Measurements from ENCODE around the gene GRWD1. TPM values are rescaled to one million over a fixed set of nuclear protein-coding genes. Genes with fewer than 3 reads are reported as not detected.

GRWD1 gene
- polyA plus RNA-seq, 4 donors: 5.6 to 19.5 (median 12.8) TPM

DNA sequence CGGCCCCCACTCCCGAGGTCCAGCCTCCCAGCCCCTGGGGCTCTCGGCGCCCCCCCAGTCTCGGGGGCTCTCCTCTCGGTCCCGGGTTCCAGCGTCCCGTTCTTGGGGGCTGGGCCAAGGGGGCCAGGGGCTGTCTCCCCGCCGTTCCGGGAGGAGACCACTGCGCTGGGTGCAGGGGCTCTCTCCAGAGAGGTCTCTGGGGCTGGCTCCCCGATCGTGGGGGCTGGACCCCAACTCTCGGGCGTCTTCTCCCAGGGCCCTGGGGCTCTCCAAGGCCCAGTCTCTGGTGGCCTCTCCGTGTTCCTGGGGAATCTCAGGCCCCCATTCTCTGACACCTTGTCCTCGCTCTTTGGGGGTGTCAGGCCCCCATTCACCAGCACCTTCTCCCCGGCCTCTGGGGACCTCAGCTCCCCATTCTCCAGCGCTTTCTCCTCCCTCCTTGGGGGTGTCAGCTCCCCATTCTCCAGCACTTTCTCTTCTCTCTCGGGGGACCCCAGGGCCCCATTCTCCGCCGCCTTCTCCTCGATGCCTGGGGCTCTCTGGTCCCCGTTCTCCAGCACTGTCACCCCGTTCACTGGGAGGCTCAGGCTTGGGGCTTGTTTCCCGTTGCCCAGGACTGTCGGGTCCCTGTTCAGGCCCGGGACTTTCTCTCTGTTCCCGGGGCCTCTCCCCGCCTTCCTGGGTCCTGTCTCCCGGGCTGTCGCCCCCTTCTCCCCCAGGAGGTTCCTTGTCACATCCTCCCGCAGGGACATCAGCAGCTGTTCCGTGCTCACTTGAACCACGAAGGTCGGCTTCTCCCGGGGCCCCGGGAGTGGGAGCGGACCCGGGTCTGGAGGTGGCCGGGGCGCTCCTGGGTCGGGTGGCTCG, 52.2 kb downstream of the GRWD1 start:
- no peak for FAIRE-seq
- DNase-seq: no peak
- H3K36me3 ChIP-seq (ENCODE audit: control insufficient read depth in 3 of 3, insufficient read depth in 2 of 3, low read depth in 1 of 3, low read length in 3 of 3): no peaks in the 10 kb centered on the region
- H3K9me3 ChIP-seq (ENCODE audit: control insufficient read depth in 2 of 2, insufficient read depth in 1 of 2, low read depth in 1 of 2, low read length in 1 of 2): no peaks in the 10 kb centered on the region
- H3K27ac ChIP-seq (ENCODE audit: low read depth in 1 of 3, low read length in 2 of 3): no peak overlapping the region
- 31 to 66% (median 48%) methylated on average over 28 to 46 of the region's 46 CpGs for WGBS, 3 donors
- H3K4me3 ChIP-seq (ENCODE audit: low read depth in 1 of 3, low read length in 3 of 3): peak overlapping the region in 1 of 3 donors; percentile 35
- H3K4me1 ChIP-seq (ENCODE audit: control insufficient read depth in 3 of 3, insufficient read depth in 2 of 3, low read depth in 1 of 3, low read length in 2 of 3): peaks cover 0 to 31% (median 5%) of the 10 kb centered on the region in 3 donors
- H3K27me3 ChIP-seq (ENCODE audit: control insufficient read depth in 3 of 3, insufficient read depth in 3 of 3, low read length in 3 of 3): peaks cover 0 to 24% (median 0%) of the 10 kb centered on the region in 3 donors

DNA sequence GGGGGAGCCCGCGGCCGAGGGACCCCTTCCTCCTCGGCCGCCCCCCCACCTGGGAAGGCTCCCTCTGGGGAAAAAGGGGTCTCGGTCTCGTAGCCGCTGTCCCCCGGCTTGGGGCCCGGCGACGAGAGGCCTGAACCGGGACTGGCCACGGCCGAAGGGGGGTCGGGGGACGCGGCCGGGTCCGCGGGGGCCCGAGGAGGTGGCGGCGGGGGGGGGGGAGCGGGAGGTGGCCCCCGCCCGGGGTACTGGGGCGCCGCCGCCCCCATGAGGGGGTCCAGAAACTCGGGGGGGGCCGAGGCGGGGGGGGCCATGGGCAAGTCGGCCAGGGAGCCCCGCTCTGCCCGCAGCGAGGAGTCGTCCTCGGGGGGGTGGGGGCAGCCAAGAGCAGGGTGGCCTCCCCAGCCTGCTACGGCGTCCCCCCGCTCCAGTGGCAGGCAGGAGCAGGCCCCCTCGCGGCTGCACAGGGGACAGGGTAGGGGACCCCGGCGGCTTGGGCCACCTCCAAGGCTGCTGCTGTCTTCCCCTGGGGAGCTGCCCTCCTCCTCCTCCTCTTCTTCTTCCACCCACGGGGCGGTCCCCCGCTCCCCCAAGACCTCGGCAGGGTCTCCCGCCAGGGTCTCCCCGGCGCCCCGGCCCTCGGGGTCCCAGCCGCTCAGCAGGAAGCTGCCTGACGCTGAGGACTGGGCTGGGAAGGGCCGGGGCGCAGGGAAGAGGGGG, 53.0 kb downstream of the GRWD1 start:
- WGBS, 3 donors: 43 to 69% (median 56%) methylated on average over 23 to 59 of the region's 59 CpGs
- H3K36me3 ChIP-seq (ENCODE audit: control insufficient read depth in 3 of 3, insufficient read depth in 2 of 3, low read depth in 1 of 3, low read length in 3 of 3): no peaks in the 10 kb centered on the region
- H3K27me3 ChIP-seq (ENCODE audit: control insufficient read depth in 3 of 3, insufficient read depth in 3 of 3, low read length in 3 of 3): peaks cover 0 to 23% (median 0%) of the 10 kb centered on the region in 3 donors
- H3K9me3 ChIP-seq (ENCODE audit: control insufficient read depth in 2 of 2, insufficient read depth in 1 of 2, low read depth in 1 of 2, low read length in 1 of 2): no peaks in the 10 kb centered on the region
- no peak overlapping the region for H3K27ac ChIP-seq (ENCODE audit: low read depth in 1 of 3, low read length in 2 of 3)
- peak overlapping the region in 1 of 3 donors; percentile 17 for H3K4me3 ChIP-seq (ENCODE audit: low read depth in 1 of 3, low read length in 3 of 3)
- peaks cover 0 to 31% (median 5%) of the 10 kb centered on the region in 3 donors for H3K4me1 ChIP-seq (ENCODE audit: control insufficient read depth in 3 of 3, insufficient read depth in 2 of 3, low read depth in 1 of 3, low read length in 2 of 3)
- DNase-seq (no peak), FAIRE-seq (no peak)

DNA sequence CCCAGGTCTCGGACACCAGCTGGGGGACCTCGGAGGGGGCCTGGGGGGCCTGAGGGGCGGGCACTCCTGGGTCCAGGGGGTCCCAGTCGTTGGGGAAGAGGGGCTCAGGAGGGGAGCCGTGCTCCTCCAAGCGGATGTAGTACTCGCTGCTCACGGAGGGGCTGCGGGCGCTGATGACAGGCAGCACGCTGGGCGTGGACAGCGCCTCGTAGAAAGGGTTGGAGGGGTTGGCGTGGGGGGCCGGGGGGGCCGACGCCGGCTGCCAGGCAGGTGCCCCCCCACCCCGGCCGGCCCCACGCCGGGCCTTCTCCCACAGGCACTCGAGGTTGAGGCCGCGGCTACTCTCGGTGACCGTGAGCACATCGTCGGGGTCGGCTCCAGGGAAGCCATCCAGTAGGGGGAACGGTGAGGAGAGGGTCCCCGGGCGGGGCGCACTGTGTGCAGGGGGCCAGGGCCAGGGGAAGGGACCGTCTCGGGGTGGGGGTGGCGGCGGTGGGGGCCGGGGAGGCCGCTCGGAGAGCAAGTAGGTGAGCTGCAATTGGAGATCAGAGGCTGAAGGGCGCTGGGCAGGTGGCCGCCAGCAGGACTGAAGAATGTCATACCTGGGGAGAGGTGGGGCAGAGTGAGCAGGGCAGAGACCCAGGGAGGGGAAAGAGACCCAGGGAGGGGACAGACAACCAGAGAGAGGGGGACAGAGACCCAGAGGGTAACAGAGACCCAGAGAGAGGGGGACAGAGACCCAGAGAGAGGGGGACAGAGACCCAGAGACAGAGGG, 53.7 kb downstream of the GRWD1 start:
- no peak overlapping the region for H3K4me3 ChIP-seq (ENCODE audit: low read depth in 1 of 3, low read length in 3 of 3)
- no peaks in the 10 kb centered on the region for H3K36me3 ChIP-seq (ENCODE audit: control insufficient read depth in 3 of 3, insufficient read depth in 2 of 3, low read depth in 1 of 3, low read length in 3 of 3)
- FAIRE-seq: no peak
- no peaks in the 10 kb centered on the region for H3K9me3 ChIP-seq (ENCODE audit: control insufficient read depth in 2 of 2, insufficient read depth in 1 of 2, low read depth in 1 of 2, low read length in 1 of 2)
- H3K27me3 ChIP-seq (ENCODE audit: control insufficient read depth in 3 of 3, insufficient read depth in 3 of 3, low read length in 3 of 3): peaks cover 0 to 23% (median 0%) of the 10 kb centered on the region in 3 donors
- peak in 1 of 2 donors; percentile 4 for DNase-seq
- WGBS, 3 donors: 54 to 72% (median 56%) methylated on average over 29 to 44 of the region's 44 CpGs
- no peak overlapping the region for H3K27ac ChIP-seq (ENCODE audit: low read depth in 1 of 3, low read length in 2 of 3)
- H3K4me1 ChIP-seq (ENCODE audit: control insufficient read depth in 3 of 3, insufficient read depth in 2 of 3, low read depth in 1 of 3, low read length in 2 of 3): peaks cover 0 to 31% (median 5%) of the 10 kb centered on the region in 3 donors

DNA sequence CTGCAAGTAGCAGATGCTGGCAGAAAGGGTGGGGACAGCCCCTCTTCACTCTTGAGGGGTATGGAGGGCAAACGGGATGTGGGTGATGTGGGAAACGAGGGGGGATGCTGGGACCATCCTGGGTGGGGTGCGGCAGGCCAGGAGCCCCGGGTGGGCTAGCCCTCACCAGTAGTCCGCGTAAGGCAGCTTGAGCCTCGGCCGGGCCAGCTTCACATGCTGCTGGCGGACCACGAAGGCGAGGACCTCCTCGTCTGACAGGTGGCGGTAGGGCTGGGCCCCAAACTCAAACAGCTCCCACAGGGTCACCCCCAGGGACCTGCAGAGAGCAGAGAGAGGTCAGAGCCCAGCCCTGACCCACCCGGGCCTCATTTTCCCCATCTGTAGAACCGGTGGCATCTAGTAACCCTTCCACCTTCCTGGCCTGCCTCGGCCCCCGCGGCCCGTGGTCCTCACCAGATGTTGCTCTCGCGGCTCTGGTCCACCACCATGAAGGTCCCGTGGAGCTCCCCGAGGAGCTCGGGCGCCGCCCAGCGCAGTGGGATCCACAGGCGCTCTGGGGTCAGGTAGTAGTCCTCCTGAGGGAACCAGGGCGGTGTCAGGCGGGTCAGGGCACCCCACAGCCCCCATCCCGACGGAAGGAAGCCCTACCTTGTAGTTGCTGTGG, 55.2 kb downstream of the GRWD1 start:
- no peak for DNase-seq
- no peaks in the 10 kb centered on the region for H3K36me3 ChIP-seq (ENCODE audit: control insufficient read depth in 3 of 3, insufficient read depth in 2 of 3, low read depth in 1 of 3, low read length in 3 of 3)
- 37 to 44% (median 43%) methylated on average over 25 to 32 of the region's 32 CpGs for WGBS, 3 donors
- peaks cover 0 to 23% (median 0%) of the 10 kb centered on the region in 3 donors for H3K27me3 ChIP-seq (ENCODE audit: control insufficient read depth in 3 of 3, insufficient read depth in 3 of 3, low read length in 3 of 3)
- H3K9me3 ChIP-seq (ENCODE audit: control insufficient read depth in 2 of 2, insufficient read depth in 1 of 2, low read depth in 1 of 2, low read length in 1 of 2): no peaks in the 10 kb centered on the region
- FAIRE-seq: no peak
- H3K4me1 ChIP-seq (ENCODE audit: control insufficient read depth in 3 of 3, insufficient read depth in 2 of 3, low read depth in 1 of 3, low read length in 2 of 3): peaks cover 0 to 25% (median 5%) of the 10 kb centered on the region in 3 donors
- H3K4me3 ChIP-seq (ENCODE audit: low read depth in 1 of 3, low read length in 3 of 3): peak overlapping the region in 2 of 3 donors; percentile 37 to 59
- peak overlapping the region; percentile 53 to 68 (median 64) for H3K27ac ChIP-seq (ENCODE audit: low read depth in 1 of 3, low read length in 2 of 3)

DNA sequence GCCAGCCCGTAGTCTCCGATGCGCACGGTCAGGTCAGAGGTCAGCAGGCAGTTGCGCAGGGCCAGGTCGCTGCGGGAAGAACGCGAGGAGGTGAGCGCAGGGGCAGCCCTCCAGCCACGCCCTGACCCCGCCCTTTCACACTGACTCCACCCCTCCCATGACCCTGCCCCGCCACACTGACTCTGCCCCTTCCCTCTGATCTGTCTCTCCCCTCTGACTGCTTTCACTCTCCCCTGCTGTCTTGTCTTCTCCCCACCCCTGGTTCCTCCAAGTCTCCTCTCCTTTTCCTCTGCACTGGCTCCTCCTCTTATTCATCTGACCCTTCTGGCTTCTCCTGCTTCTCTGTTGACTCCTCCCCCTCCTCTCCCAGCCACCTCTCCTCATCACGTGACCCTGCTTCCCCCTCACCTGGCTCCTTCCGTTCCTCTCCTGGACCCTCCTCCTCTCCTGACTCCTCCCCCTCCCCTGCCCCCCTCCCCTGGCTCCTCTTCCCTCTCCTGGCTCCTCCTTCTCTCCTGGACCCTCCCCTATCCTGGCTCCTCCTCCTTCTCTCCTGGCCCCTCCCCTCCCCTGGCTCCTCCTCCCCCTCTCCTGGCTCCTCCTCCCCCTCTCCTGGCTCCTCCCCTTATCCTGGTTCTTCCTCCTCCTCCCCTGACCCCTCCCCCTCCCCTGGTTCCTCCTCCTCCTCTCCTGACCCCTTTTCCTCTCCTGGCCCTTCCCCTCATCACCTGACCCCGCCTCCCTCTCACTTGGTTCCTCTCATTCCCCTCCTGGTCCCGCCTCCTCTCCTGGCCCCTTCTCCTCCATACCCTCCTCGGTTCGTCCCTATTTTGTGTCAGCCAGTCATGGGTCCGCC, 55.9 kb downstream of the GRWD1 start:
- Histone ChIP-seq H3K27ac (ENCODE audit: low read depth in 1 of 3, low read length in 2 of 3) (peak overlapping the region; percentile 53 to 68 (median 64)), H3K36me3 (ENCODE audit: control insufficient read depth in 3 of 3, insufficient read depth in 2 of 3, low read depth in 1 of 3, low read length in 3 of 3) (peaks cover 0 to 2% (median 0%) of the 10 kb centered on the region in 3 donors), H3K9me3 (ENCODE audit: control insufficient read depth in 2 of 2, insufficient read depth in 1 of 2, low read depth in 1 of 2, low read length in 1 of 2) (no peaks in the 10 kb centered on the region), H3K4me1 (ENCODE audit: control insufficient read depth in 3 of 3, insufficient read depth in 2 of 3, low read depth in 1 of 3, low read length in 2 of 3) (peaks cover 0 to 25% (median 5%) of the 10 kb centered on the region in 3 donors), H3K27me3 (ENCODE audit: control insufficient read depth in 3 of 3, insufficient read depth in 3 of 3, low read length in 3 of 3) (peaks cover 0 to 23% (median 0%) of the 10 kb centered on the region in 3 donors), H3K4me3 (ENCODE audit: low read depth in 1 of 3, low read length in 3 of 3) (peak overlapping the region in 2 of 3 donors; percentile 37 to 59)
- DNase-seq: peak; percentile 98
- FAIRE-seq: no peak
- WGBS, 3 donors: 2 to 4% (median 3%) methylated on average over 10 to 20 of the region's 20 CpGs

DNA sequence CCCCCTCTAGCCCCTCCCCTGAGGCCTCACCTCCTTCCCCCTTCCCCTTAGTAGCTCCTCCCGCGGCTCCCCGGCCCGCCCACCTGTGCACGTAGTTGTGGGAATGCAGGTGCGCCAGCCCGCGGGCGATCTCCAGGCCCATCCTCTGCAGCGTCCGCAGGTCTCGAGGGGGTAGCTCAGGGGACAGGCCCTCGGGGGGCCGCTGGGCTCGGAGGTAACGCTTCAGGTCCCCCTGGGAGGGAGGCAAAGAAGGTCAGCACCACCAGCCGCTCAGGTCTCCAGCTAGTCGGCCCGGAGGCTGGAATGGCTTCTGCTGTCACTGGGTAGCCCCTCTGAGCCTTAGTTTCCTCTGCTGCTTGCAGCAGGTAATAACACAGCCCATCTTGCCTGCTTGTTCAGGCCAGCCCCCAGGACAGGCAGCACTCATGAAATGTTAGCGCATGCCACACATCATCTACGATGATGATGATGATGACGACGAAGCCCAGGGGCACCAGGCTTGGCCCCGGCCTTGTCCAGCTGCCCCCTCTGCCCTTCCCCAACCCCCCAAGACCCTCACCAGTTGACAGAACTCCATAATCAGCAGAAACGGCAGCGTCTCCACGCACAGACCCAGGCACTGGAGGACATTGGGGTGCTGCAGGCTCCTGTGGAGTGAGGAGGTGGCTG, 56.7 kb downstream of the GRWD1 start:
- peaks cover 0 to 23% (median 0%) of the 10 kb centered on the region in 3 donors for H3K27me3 ChIP-seq (ENCODE audit: control insufficient read depth in 3 of 3, insufficient read depth in 3 of 3, low read length in 3 of 3)
- no peaks in the 10 kb centered on the region for H3K9me3 ChIP-seq (ENCODE audit: control insufficient read depth in 2 of 2, insufficient read depth in 1 of 2, low read depth in 1 of 2, low read length in 1 of 2)
- H3K27ac ChIP-seq (ENCODE audit: low read depth in 1 of 3, low read length in 2 of 3): peak overlapping the region in 1 of 3 donors; percentile 48
- FAIRE-seq: no peak
- H3K36me3 ChIP-seq (ENCODE audit: control insufficient read depth in 3 of 3, insufficient read depth in 2 of 3, low read depth in 1 of 3, low read length in 3 of 3): peaks cover 0 to 2% (median 0%) of the 10 kb centered on the region in 3 donors
- 24 to 29% (median 25%) methylated on average over 27 of the region's 27 CpGs for WGBS, 3 donors
- H3K4me1 ChIP-seq (ENCODE audit: control insufficient read depth in 3 of 3, insufficient read depth in 2 of 3, low read depth in 1 of 3, low read length in 2 of 3): peaks cover 0 to 18% (median 5%) of the 10 kb centered on the region in 3 donors
- no peak for DNase-seq
- H3K4me3 ChIP-seq (ENCODE audit: low read depth in 1 of 3, low read length in 3 of 3): peak overlapping the region in 1 of 3 donors; percentile 34

Measured in small intestine (tissue), 7 donors.